Transverse colon (tissue), 4 donors: ENCODE results near the gene DHRS3. TPM values are rescaled to one million over a fixed set of nuclear protein-coding genes. Genes with fewer than 3 reads are reported as not detected.

Source experiments
- DNase-seq: peaks from one replicate; pipeline ENCODE4 v3.0.0-alpha.2; 2019
- H3K27ac ChIP-seq, 4 donors: fragments of 200-600 bp; sonication (generic); 2 replicates each; pipeline ENCODE4 v1.5.1; 2016 to 2018; ENCODE audit warnings: inconsistent platforms in 4 of 4
- H3K27me3 ChIP-seq: fragments of 200-600 bp; sonication (generic); 2 replicates; pipeline ENCODE4 v1.5.1; 2017; ENCODE audit warnings: inconsistent platforms
- H3K36me3 ChIP-seq, 4 donors: fragments of 200-600 bp; sonication (generic); 2 replicates each; pipeline ENCODE4 v1.5.1; 2017 to 2019; ENCODE audit warnings: inconsistent platforms in 4 of 4
- H3K4me1 ChIP-seq, 4 donors: fragments of 200-600 bp; sonication (generic); 2 replicates each; pipeline ENCODE4 v1.5.1; 2017 to 2020; ENCODE audit warnings: inconsistent platforms in 4 of 4
- H3K4me3 ChIP-seq, 4 donors: fragments of 200-600 bp; sonication (generic); 1 replicate in 1 of 4; 2 replicates in 3 of 4; pipeline versions ENCODE4 v1.5.1 to v1.6.1; 2017 to 2019; ENCODE audit warnings: inconsistent platforms in 4 of 4
- H3K9me3 ChIP-seq, 2 donors: fragments of 200-600 bp; sonication (generic); 2 replicates each; pipeline ENCODE4 v1.5.1; 2017 to 2019; ENCODE audit warnings: inconsistent platforms in 2 of 2
- CTCF ChIP-seq, 5 experiments: fragments of 200-600 bp in 3 of 5; fragments of 450-650 bp in 2 of 5; sonication (generic) in 3 of 5; IDR thresholded peaks; 1 replicate in 2 of 5; 2 replicates in 3 of 5; pipeline ENCODE4 v1.5.1; 2016 to 2017; ENCODE audit warnings: antibody characterized with exemption in 5 of 5, inconsistent platforms in 3 of 5, mild to moderate bottlenecking in 2 of 5, moderate library complexity in 1 of 5
- EP300 ChIP-seq: sonication (generic); formaldehyde crosslinking; IDR thresholded peaks from one replicate; pipeline ENCODE4 v1.6.1; 2017; ENCODE audit warnings: antibody characterized with exemption, low read depth
- POLR2A ChIP-seq: fragments of 450-650 bp; IDR thresholded peaks from one replicate; pipeline ENCODE4 v1.6.1; 2016; ENCODE audit warnings: antibody characterized with exemption, mild to moderate bottlenecking, moderate library complexity
- POLR2AphosphoS5 ChIP-seq, 3 donors: sonication (generic); formaldehyde crosslinking; IDR thresholded peaks; one replicate each; pipeline ENCODE4 v1.6.1; 2016; ENCODE audit warnings: antibody characterized with exemption in 3 of 3
- WGBS, 2 donors: methylation state at CpG; one replicate each; pipeline ENCODE4 v1.1.5; 2018; ENCODE audit warnings: low coverage in 1 of 2; 5-methylcytosine and 5-hydroxymethylcytosine counted together
- in situ Hi-C, 4 donors: fragments of 200-750 bp; cut with MboI; loops; one replicate each; pipeline versions ENCODE4 v1.15.0 to v1.15.1; 2017; ENCODE audit warnings: low sequenced_read_pairs in 3 of 4, low pct_ligation_motif_present in 1 of 4, low pct_unique_long_range_greater_than_20kb in 1 of 4
- intact Hi-C: fragments of 100-400 bp; cut with DNase I; formaldehyde crosslinking; loops from one replicate; pipeline ENCODE4 v1.15.1; 2023; ENCODE audit warnings: low total_unique reads
- total RNA-seq, 4 donors: library from RNA; depleted of rRNA; stranded (reverse); fragments of >200 nt; gene quantifications; one replicate each; pipeline ENCODE4 v1.1.0, GENCODE V29; 2016

The DHRS3 gene
- total RNA-seq, 4 donors from 2014 or later = 55.3 to 122 (median 103) TPM

GRCh38 chr1:12636098-12636950 lies 18.3 kb upstream of the DHRS3 start:
- Histone ChIP-seq H3K9me3 (peaks cover 14 to 22% of the 10 kb centered on the region in 2 donors), H3K27ac (no peak overlapping the region), H3K36me3 (no peaks in the 10 kb centered on the region), H3K4me1 (no peaks in the 10 kb centered on the region), H3K27me3 (no peaks in the 10 kb centered on the region), H3K4me3 (no peak overlapping the region)
- 82% methylated on average over 15 of the region's 15 CpGs; no CpG with 5 or more reads in 1 of the 2 donors for WGBS, 2 donors
- intact Hi-C loops = no loop called here
- no peak for DNase-seq
- TF ChIP-seq CTCF (IDR thresholded peaks at IDR 0.05) = no peak
- TF ChIP-seq POLR2AphosphoS5 (IDR thresholded peaks at IDR 0.05) = peak in 1 of 3 donors; percentile 27
- TF ChIP-seq POLR2A = no peak
- no peak for TF ChIP-seq EP300
- in situ Hi-C loops = loop anchor here in 2 of 4 donors (10.0 to 25.0 kb wide), 2 partner anchors 58 to 324 kb away; no protein-coding TSS in a partner anchor

- peaks cover 7% of the 10 kb centered on the region in 2 donors for H3K9me3 ChIP-seq
- no peak for DNase-seq
- 88 to 100% methylated on average over 7 to 18 of the region's 18 CpGs for WGBS, 2 donors
- H3K36me3 ChIP-seq = no peaks in the 10 kb centered on the region
- H3K4me1 ChIP-seq = no peaks in the 10 kb centered on the region
- in situ Hi-C loops = loop anchor here in 2 of 4 donors (10.0 to 25.0 kb wide), 2 partner anchors 60 to 322 kb away; no protein-coding TSS in a partner anchor
- no peak overlapping the region for H3K4me3 ChIP-seq
- intact Hi-C loops = no loop called here
- no peak for TF ChIP-seq CTCF (IDR thresholded peaks at IDR 0.05)
- no peak for TF ChIP-seq POLR2AphosphoS5 (IDR thresholded peaks at IDR 0.05)
- no peak for TF ChIP-seq POLR2A
- no peak for TF ChIP-seq EP300
- H3K27me3 ChIP-seq = no peaks in the 10 kb centered on the region
- H3K27ac ChIP-seq = no peak overlapping the region
Observed at GRCh38 chr1:12634696-12635202, 16.7 kb upstream of the DHRS3 start.

GRCh38 chr1:12634156-12634555 lies 16.1 kb upstream of the DHRS3 start:
- peaks cover under 1 to 2% of the 10 kb centered on the region in 2 donors for H3K9me3 ChIP-seq
- no peaks in the 10 kb centered on the region for H3K27me3 ChIP-seq
- DNase-seq = no peak
- in situ Hi-C loops = loop anchor here in 2 of 4 donors (10.0 to 25.0 kb wide), 2 partner anchors 61 to 322 kb away; no protein-coding TSS in a partner anchor
- 41 to 79% methylated on average over 4 to 8 of the region's 8 CpGs for WGBS, 2 donors
- no peaks in the 10 kb centered on the region for H3K36me3 ChIP-seq
- intact Hi-C loops = no loop called here
- no peak overlapping the region for H3K4me3 ChIP-seq
- TF ChIP-seq POLR2A = no peak
- no peaks in the 10 kb centered on the region for H3K4me1 ChIP-seq
- no peak overlapping the region for H3K27ac ChIP-seq

- 92 to 100% methylated on average over 4 to 7 of the region's 8 CpGs for WGBS, 2 donors
- DNase-seq = no peak
- H3K4me1 ChIP-seq = no peaks in the 10 kb centered on the region
- TF ChIP-seq CTCF (IDR thresholded peaks at IDR 0.05) (no peak), POLR2A (no peak)
- intact Hi-C loops = no loop called here
- no peaks in the 10 kb centered on the region for H3K27me3 ChIP-seq
- no peak overlapping the region for H3K4me3 ChIP-seq
- H3K9me3 ChIP-seq = no peaks in the 10 kb centered on the region
- no peaks in the 10 kb centered on the region for H3K36me3 ChIP-seq
- no peak overlapping the region for H3K27ac ChIP-seq
- in situ Hi-C loops = loop anchor here in 2 of 4 donors (10.0 to 25.0 kb wide), 2 partner anchors 63 to 319 kb away; no protein-coding TSS in a partner anchor
Observed at GRCh38 chr1:12631571-12631970, 13.6 kb upstream of the DHRS3 start.
